OCI-LY1 (cell line): ENCODE data around the gene CATSPERZ.
A peak's percentile ranks its signal among the peaks of the same experiment; 100 is the strongest.

Experiments
- H2AFZ ChIP-seq: fragments of 200-600 bp; sonication (generic), shearing (Covaris generic); 2 replicates; pipeline ENCODE4 v1.6.0; 2014; ENCODE audit warnings: antibody characterized with exemption, mild to moderate bottlenecking, low read length
- H3F3A ChIP-seq: fragments of 200-600 bp; sonication (generic), shearing (Covaris generic); 2 replicates; pipeline ENCODE4 v1.6.0; 2014; ENCODE audit warnings: mild to moderate bottlenecking, antibody characterized with exemption, low read length, moderate library complexity; ENCODE audit not compliant: insufficient read depth
- H3K27ac ChIP-seq: fragments of 200-600 bp; sonication (generic); 2 replicates; pipeline ENCODE4 v1.5.1; 2014; ENCODE audit warnings: low read length, mixed run types, mild to moderate bottlenecking, low read depth; ENCODE audit not compliant: poor library complexity, severe bottlenecking
- H3K27me3 ChIP-seq: fragments of 200-600 bp; sonication (generic); 2 replicates; pipeline ENCODE4 v1.6.0; 2014; ENCODE audit warnings: antibody characterized with exemption, mild to moderate bottlenecking, low read length, moderate library complexity; ENCODE audit not compliant: insufficient read depth
- H3K36me3 ChIP-seq: fragments of 200-600 bp; sonication (generic); 2 replicates; pipeline ENCODE4 v1.6.1; 2014; ENCODE audit warnings: mild to moderate bottlenecking, antibody characterized with exemption, low read length, moderate library complexity, mixed read lengths; ENCODE audit not compliant: insufficient read depth
- H3K4me1 ChIP-seq: fragments of 200-600 bp; sonication (generic); 2 replicates; pipeline ENCODE4 v1.5.1; 2014; ENCODE audit warnings: mild to moderate bottlenecking, low read length, moderate library complexity; ENCODE audit not compliant: insufficient read depth, severe bottlenecking
- H3K4me2 ChIP-seq: fragments of 200-600 bp; sonication (generic), shearing (Covaris generic); 2 replicates; pipeline ENCODE4 v1.6.1; 2014; ENCODE audit warnings: low read length
- H3K4me3 ChIP-seq: fragments of 200-600 bp; sonication (generic); 2 replicates; pipeline ENCODE4 v1.5.1; 2014; ENCODE audit warnings: low read length, low read depth, mild to moderate bottlenecking, mixed read lengths; ENCODE audit not compliant: poor library complexity, severe bottlenecking
- H3K79me2 ChIP-seq: fragments of 200-600 bp; shearing (Covaris generic); 2 replicates; pipeline ENCODE4 v1.6.1; 2016; ENCODE audit warnings: mixed run types, low read length, mixed read lengths; ENCODE audit not compliant: insufficient read depth
- H3K9ac ChIP-seq: fragments of 200-600 bp; sonication (generic), shearing (Covaris generic); 2 replicates; pipeline ENCODE4 v1.6.1; 2014; ENCODE audit warnings: mild to moderate bottlenecking, low read length, mixed read lengths
- H3K9me2 ChIP-seq: fragments of 200-600 bp; sonication (generic), shearing (Covaris generic); 2 replicates; pipeline ENCODE4 v1.6.1; 2014; ENCODE audit warnings: low read depth, mild to moderate bottlenecking, low read length, mixed read lengths
- H3K9me3 ChIP-seq: fragments of 200-600 bp; shearing (Covaris generic); 2 replicates; pipeline ENCODE4 v1.6.1; 2014; ENCODE audit warnings: low read length, mixed read lengths
- H4K20me1 ChIP-seq: fragments of 200-600 bp; sonication (generic), shearing (Covaris generic); 2 replicates; pipeline ENCODE4 v1.6.0; 2016; ENCODE audit warnings: mild to moderate bottlenecking, low read length; ENCODE audit not compliant: insufficient read depth
- CTCF ChIP-seq: fragments of 200-600 bp; sonication (generic), shearing (Covaris generic); IDR thresholded peaks from 2 replicates; pipeline ENCODE4 v1.5.1; 2017; ENCODE audit warnings: mild to moderate bottlenecking, antibody characterized with exemption, low read length, moderate library complexity, mixed read lengths
- EZH2 ChIP-seq: fragments of 200-600 bp; sonication (generic), shearing (Covaris generic); IDR thresholded peaks from 2 replicates; pipeline ENCODE4 v1.8.0; 2017; ENCODE audit warnings: borderline replicate concordance, mixed run types, mild to moderate bottlenecking, antibody characterized with exemption, low read length, moderate library complexity, mixed read lengths

Gene CATSPERZ

GRCh38 chr11:64341429-64341828 is 41.3 kb downstream of the CATSPERZ start:
- Histone ChIP-seq H3K9ac (peak overlapping the region; percentile 47; the same call in 1 of the 2 replicates), H3K36me3 (peaks cover 36% of the 10 kb centered on the region; the same call in 1 of the 2 replicates), H3K4me1 (peaks cover 30% of the 10 kb centered on the region), H3K9me2 (no peaks in the 10 kb centered on the region), H3K79me2 (no peaks in the 10 kb centered on the region), H3K9me3 (no peaks in the 10 kb centered on the region), H3K27ac (peak overlapping the region; percentile 78), H3K27me3 (no peaks in the 10 kb centered on the region), H3F3A (no peaks in the 10 kb centered on the region), H4K20me1 (no peaks in the 10 kb centered on the region), H2AFZ (no peak overlapping the region), H3K4me3 (peak overlapping the region; percentile 70), H3K4me2 (peak overlapping the region; percentile 93)
- TF ChIP-seq CTCF (no peak), EZH2 (no peak)

- H3K9ac ChIP-seq: peak overlapping the region; percentile 47; the same call in 1 of the 2 replicates
- H3K4me3 ChIP-seq: peak overlapping the region; percentile 70
- H3K36me3 ChIP-seq: peaks cover 36% of the 10 kb centered on the region; the same call in 1 of the 2 replicates
- no peaks in the 10 kb centered on the region for H3F3A ChIP-seq
- peak overlapping the region; percentile 78 for H3K27ac ChIP-seq
- no peaks in the 10 kb centered on the region for H4K20me1 ChIP-seq
- peak; percentile 52 for TF ChIP-seq CTCF
- no peak for TF ChIP-seq EZH2
- no peaks in the 10 kb centered on the region for H3K79me2 ChIP-seq
- no peaks in the 10 kb centered on the region for H3K9me2 ChIP-seq
- no peaks in the 10 kb centered on the region for H3K9me3 ChIP-seq
- peak overlapping the region; percentile 93 for H3K4me2 ChIP-seq
- H2AFZ ChIP-seq: no peak overlapping the region
- H3K4me1 ChIP-seq: peaks cover 30% of the 10 kb centered on the region
- H3K27me3 ChIP-seq: no peaks in the 10 kb centered on the region
Measured at GRCh38 chr11:64341851-64342791, 42.0 kb downstream of the CATSPERZ start.

GRCh38 chr11:64342869-64343745 is 42.9 kb downstream of the CATSPERZ start:
- TF ChIP-seq CTCF: no peak
- no peak for TF ChIP-seq EZH2
- peaks cover 34% of the 10 kb centered on the region; the same call in 1 of the 2 replicates for H3K36me3 ChIP-seq
- H3K27ac ChIP-seq: no peak overlapping the region
- H3K79me2 ChIP-seq: no peaks in the 10 kb centered on the region
- H3K4me3 ChIP-seq: peak overlapping the region; percentile 70
- H3K9me2 ChIP-seq: no peaks in the 10 kb centered on the region
- H4K20me1 ChIP-seq: no peaks in the 10 kb centered on the region
- no peaks in the 10 kb centered on the region for H3F3A ChIP-seq
- H3K4me2 ChIP-seq: peak overlapping the region; percentile 93; the same call in 1 of the 2 replicates
- no peaks in the 10 kb centered on the region for H3K9me3 ChIP-seq
- peaks cover 30% of the 10 kb centered on the region for H3K4me1 ChIP-seq
- H3K27me3 ChIP-seq: no peaks in the 10 kb centered on the region
- H3K9ac ChIP-seq: no peak overlapping the region
- H2AFZ ChIP-seq: no peak overlapping the region
